ENCODE results near the gene PHKA2.
A peak's percentile ranks its signal among the peaks of the same experiment; 100 is the strongest.

PHKA2 gene

DNA sequence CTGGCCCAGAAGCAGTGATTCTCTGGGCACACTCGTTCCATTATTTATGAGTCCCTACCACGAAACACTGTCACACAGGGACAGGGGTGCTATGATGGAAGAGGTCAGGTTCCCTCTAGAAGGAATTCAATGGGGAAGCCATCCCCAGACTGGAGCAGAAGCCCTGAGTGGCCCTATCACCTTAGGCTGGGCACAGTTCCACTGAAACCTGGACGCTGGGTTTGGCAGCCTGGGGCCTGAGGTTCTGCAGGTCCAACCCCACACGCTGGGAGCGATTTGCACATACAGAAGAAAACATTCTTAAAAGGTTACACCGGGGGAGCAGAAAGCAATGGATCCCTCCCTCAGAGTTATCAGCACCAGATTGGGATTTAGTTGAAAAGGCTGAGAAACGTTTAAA, 63.3 kb downstream of the PHKA2 start:
- DNase-seq = no peak

DNA sequence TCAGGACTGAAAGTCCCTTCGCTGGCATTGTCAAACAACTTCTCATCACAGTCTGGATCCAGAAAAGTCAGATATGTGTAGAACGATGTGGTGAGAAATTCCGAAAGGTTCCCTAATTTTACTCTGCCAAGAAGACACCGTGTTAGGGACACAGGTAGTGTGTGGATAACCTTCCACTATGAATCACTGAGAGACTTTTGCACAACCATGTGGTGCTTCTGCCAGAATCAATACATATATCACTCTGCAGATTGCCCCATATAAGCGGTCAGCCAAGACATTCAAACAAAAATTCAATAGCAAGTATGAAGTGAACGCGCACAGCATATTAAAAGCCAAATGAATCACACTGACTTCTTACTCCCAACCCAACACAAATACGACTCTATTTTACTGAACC, 63.8 kb downstream of the PHKA2 start:
- no peak for DNase-seq

DNA sequence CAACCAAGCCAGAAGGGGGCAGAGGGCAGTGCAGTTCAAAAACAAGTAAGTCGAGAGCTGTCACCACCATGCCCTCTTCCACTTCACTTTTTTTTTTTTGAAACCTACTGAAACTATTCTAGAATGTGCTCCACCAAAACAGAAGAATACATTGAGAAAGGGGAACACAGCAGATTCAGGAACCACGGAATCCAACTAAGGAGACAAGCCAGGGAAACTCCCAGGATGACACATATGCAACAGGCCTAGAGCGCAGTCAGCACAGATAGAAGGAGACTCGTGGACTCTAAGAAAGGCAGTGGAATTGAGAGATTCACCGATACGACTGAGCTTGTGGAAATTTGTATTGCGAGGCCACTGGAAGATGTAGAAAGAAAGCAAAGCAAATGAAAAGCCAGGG, 66.1 kb downstream of the PHKA2 start:
- DNase-seq = no peak

DNA sequence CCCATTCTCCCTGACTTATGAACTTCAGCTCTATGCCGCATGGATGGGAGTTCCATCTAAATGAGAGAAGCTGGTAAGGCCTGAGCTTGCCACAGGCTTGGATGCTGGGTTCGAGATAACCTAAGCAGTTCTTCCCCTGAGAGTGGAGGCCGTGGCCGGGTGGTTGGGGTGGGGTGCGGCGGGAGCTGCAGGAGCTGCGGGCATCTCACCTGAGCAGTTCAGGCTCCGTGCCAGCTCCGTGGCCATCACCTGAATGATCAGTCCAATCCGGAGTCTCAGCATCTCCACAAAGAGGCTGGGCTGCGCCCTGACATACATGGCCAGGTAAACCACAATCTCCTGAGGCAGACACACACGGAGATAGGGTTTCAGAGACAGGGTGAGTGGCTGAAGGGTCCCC, 77.6 kb downstream of the PHKA2 start:
- no peak for DNase-seq

DNA sequence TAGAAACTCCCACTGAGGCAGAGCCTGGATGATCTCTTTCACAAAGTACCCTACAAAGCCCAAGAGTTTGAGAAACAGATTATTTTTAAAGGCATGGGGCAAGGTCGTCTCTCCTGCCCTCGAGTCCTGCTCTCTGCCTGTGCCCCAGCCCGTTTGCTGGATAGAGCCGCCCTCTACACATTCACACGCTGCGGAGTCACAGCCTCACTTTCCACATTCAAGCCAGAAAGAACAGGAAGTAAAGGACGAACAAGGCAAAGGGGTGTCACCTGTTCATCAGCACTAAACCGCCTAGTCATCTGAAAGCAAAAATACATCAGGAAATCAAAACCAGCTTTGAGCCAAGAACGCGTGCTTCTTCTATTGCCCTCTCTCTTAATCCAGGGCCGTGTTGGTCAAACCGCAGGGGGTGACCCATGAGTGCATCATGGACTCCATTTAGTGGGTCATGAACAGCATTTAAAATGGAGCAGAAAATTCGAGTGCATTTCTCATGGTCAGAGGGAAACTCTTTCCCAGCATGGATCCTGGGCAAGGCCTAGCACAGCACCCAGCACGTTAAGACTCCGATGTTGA, 83.4 kb downstream of the PHKA2 start:
- no peak for DNase-seq

DNA sequence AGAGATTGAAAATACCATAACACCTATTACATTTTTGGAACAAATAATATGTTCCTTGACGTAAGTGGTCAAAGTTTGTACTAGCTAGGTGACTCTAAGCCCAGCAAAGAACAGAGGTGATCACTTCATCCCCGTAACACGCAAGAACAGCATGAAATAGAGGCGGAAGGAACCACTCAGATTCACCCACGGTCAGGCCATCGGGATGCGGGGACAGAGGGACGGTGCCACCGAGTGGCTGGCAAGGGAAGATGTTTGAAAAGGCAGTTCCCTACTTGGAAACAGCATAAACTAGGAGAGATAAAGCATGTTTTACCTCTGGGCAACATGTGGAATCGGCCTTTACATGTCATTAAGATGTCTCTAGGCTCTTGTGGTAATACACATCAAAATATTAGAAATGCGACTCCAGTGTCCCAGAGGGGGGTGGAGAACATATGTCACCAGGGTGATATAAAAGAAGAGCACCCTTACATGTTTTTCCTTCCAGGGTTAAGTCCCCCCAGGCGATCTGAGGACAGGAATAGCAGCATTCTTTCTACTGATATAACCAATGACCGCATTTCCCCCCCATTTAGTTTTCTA, 84.0 kb downstream of the PHKA2 start:
- no peak for DNase-seq

DNA sequence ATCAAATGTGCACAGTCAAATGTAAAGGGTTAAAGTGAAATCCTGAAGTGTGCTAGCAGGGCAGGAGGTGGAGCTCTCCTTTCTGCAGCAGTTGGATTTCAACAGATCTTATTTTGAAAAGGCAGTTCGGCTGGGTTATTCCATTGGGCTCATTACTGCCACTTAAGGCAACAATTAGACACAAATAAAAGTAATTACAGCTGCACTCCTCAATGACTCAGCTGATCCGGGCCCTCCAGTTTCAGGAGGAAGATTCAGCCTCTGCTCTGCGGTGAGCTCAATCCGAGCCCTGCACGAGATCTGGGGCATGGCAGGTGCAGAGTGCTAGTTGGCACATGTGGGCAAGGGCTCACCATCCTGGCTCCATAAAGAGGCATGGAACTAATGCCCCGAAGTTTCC, 85.4 kb downstream of the PHKA2 start:
- peak; percentile 60 for DNase-seq

DNA sequence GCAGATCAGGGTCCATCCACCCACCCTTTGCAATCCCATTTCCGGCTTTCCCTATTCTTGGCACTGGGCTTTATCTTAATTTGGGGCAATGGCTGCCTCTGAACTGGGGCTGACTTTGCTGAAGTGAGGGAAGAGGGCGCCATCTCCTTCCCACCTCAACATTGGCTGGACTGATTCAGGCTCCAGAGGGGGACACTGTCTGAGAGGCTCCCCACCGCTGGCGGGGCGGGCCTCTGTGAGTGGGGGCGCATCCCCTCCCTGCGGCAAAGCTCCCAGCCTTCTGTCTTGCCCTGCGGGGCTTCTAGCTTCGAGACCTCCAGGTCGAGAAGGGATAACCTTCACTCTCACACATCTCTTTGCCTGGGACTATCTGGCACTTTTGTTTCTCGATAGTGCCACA, 85.8 kb downstream of the PHKA2 start:
- no peak for DNase-seq

DNA sequence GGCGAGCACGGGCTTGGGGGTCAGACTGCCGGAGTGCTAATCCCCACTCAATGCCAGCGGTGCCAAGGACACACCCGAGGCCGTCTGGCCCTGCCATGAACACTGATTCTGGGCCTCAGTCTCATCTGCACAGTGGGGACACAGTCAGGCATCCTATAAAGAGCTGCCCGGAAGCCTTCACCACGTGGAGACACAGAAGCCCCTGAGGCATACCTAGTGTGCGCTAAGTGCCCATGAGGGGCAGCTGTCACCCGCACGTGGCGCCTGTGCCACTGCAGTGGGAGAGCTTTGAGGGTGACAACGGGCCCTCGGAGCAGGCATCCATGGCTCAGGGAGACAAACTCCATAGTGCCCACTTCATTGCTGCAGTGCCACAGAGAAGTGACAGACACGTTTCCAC, 86.3 kb downstream of the PHKA2 start:
- DNase-seq = no peak

DNA sequence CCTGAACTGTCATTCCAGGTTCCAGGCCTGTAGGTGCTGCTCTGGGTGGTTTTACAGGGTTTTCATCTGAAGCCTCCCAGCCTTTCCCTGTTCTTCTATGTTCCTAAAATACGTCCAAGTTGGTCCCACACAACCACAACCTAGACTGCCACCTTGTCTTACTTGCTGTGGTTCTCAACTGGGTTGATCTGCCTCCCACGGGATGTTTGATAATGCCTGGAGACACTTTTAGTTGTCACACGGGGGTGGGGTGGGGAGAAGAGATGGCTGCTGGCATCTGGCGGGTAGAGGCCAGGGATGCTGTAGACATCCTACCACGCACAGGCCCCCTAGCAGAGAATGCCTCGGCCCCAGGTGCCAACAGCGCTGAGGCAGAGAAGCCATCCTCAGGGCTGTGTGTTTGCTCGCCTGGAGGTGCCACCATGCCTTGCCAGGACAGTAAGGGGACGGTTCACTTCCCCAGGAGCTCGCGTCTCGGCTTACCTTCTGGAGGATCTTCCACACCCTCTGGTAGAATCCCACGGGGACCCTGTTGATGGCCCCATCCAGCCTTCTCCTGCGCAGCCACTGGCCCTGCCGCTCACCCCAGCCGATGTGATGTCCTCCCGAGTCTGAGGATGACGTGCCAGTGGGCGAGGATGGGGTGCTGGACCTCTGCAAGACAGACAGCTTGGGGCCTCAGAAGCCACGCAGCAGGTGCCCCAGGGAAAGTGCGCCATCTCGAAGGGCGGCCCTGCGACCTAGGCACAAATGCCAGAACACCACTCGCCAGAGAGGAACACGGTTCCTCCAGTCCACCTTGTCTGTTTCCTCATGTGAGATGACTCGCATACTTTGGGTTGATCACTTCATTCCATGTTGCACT, 87.0 kb downstream of the PHKA2 start:
- no peak for DNase-seq

DNA sequence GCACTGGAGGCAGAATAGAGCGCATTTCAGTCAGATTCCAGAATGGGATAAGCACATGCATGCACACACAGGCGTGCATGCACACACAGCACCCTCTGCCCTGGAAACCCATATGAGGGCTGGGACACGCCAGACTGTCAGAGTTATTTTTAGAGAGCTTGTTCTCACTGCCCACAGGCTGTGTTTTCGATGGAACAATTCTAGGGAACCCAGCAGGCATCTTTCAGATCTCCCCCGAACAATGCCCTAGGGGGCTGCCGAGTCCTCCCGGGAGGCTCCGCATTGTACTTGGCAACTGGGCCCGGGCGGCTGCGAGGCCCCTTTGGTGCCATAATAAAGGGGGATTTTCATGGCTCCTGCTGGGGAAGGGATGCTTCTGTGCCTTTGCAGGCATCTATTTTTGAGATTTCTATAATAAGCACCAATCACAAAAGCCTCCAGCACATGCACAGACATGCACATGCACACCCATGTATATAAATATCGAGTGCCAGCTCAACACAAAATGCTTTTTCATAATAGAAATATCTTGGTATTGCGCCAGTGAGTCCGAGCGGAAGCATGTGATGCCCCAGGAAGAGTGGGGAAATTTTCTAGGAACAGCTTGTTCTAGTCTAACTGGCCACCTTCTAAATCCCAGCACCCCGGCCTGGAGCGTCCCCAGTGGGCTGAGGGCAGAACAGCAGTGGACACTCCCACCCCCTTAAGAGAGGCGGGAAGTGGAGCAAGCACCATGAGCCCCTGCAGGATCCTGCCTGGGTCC, 88.5 kb downstream of the PHKA2 start:
- no peak for DNase-seq

DNA sequence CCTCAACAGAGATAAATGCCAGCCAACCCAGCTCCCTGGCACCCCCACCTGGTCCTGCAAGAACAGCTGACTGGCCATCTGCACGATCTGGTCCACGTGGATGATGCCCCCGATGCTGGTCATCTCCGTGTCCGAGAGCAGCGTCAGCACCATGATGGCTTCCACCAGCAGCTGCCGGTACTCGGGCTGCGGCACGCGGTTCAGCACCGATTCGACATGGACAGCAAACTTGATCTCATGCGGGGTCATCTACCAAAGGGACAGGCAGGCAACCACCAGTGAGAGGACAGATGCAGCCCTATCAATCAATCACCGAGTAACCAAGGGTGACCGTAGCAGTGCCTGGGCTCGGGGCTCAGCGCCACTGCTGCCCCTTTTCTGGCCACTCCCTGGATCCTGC, 89.8 kb downstream of the PHKA2 start:
- DNase-seq = no peak

DNA sequence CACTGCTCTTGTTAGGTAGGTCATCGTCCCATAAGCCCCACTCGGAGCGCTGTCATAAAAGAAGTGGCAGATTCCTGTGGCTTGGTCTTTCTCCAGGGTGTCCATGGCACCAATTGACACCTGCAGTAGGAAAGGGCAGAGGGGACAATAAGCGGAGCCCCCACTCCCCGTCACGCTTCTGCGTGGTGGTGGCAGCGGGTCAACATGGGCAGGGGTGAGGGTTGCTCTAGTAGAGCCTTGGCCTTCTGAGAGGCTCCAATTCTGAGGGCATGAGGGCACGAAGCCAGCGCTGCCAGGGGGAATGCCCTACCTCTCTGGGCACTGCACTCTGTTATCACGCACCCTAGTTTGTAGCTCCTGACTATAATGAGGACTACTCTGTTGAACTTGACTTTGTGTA, 90.4 kb downstream of the PHKA2 start:
- no peak for DNase-seq

DNA sequence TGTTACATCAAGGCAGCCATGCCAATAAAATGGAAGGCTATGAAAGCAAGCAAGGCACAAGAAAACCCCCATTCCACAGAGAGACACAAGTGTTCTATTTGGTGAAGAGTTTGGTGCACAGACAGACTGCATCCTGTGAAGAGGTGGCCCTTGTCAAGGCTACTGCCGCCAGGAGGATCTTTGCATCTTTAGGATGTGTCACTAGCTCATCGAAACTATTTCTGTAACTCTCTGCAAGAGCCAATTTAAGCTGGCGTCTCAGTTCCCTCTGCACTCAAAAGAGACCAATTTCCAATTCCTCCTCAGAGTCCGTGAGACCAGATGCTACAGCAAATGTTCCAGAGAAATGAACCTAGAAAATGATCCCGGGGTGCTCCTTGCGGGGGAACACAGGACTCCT, 91.0 kb downstream of the PHKA2 start:
- DNase-seq = no peak

DNA sequence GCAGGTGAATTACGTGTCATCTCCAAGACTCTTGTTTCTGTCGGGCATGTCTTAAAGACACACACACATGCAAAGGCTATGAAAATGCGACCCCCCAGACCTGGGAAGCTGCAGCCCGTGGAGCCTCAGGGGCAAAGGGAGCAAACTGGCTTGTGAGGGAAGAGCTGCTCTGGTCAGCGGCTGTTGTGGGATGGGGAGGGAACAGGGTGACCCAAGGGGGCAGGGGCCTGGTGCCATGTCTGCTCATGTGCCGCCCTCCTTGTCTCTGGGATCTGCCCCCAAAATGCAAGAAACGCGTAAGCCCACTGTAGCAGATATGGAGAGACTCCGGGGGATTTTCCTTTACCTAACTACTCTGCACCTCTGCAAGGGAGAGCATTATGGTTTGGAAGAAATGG, 92.4 kb downstream of the PHKA2 start:
- DNase-seq = no peak

DNA sequence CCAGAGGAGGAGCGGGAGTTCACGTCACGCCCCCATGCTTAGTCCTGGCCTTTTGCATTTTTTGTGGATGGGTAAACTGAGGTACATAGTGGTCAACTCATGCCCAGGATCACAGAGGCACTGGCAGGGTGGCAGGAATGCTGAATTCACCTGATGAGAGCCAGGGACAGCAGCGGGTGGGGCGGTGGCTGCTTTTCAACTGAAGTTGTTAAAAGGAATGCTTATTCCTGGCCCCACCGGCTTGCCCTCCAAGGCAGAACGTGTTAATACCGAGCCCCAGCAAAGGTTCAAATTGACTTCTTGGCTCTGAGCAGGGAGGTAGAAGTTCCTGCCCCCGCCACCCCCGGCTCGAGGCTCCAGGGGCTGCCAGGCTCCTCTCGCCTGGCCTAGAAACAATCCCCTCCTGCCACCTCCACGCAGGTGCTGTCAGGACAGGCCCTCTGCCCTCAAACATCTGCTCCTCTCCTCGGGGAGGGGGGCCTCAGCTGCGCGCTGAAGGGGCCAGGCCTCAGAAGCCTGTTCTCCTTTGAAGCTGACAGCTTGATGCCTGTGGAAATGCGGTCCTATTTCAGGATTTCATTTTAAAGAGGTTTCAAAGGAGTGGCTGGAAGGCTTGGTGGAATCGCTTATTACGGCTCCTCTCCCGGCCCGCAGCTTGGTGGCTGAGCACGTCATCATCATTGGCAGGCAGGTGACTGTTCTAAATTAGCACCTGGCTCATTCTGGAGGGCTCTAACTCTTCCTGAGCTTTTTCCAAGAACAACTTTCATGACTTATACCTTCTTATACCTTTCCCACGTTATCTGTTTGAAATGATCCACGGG, 93.0 kb downstream of the PHKA2 start:
- no peak for DNase-seq

DNA sequence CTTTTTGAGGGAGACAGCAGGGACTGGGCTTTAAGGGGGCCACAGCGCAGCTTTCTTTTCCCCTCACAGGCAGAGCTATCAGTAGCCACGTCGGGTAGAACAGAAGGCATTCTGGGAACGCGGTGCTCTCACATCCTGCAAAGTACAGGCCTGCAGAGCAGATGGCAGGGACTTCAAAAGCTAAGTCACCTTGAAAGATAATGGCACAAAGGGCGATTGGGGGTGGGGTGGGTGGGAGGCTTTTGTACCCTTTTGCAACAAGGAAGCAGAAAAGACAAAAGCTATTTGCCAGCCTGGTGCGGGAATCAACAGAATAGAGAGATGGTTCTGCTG, 93.9 kb downstream of the PHKA2 start:
- no peak for DNase-seq

DNA sequence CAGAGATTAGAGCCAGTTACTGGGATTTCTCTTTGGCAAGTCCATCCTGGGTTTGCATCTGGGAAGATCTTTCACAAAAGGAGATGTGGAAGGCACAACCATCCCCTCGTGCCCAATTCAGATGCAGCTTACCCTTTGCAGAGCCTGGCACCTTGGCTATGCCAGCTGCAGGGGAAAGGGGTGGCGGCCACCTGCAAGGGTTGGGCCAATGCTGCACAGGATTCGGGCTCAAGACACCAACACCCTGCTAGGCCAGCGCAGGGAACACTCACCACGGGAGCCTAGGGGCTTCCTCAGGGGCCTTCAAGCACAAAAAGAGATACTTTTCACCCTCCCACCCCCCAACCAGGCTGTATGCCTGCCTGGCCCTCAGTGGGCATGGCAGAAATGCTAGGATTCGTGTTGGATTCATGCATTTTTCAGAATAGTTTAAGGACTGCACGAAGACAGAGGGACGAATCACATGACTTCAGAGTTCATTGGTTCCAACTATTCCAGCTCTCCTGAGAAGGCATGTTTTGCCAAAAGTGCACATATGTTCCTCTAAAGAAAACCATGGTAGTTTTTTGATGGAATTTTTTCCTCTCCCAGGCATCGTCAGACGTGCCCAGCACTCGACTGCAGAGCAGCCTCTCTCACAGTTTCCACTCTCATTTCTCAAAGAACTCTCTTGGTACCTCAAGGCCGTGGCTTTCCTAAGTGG, 94.4 kb downstream of the PHKA2 start:
- DNase-seq = no peak

DNA sequence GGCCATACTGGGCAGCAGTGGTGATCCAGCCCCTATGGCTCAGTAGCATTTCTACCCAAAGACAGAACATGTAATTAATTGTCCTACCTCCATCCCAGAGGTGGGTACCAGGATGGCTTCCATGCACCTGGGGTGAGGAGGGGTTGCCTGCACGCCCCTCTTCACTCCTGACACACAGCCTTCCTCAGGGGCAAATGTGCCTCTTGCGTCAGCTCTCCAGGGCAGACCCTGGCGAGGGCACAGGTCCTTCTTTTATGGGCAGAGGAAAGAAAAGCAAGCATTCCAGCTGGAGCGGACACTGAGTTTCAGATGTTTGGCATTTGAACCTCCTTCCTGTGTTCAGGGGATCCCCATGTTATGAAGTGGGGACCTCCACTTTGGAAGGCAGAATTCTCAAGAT, 95.6 kb downstream of the PHKA2 start:
- DNase-seq = no peak

DNA sequence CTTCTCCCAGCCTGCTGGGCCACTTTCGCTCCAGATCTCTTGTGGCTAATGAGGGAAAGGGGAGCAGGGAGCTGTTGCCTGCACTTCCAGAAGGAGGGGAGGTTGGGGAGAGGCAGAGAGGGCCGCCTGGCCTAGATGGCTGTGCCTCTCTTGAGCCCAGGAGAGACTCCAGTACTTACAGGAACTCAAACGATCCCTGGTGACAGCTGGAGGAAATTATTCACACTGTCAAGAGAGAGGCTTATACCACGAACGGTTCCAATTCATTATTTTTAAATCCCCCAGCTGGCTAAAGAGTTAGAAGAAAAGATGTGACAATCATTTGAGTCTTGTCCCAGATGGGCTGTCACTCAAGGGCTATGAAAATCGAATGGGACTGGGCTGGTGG, 96.1 kb downstream of the PHKA2 start:
- no peak for DNase-seq

DNA sequence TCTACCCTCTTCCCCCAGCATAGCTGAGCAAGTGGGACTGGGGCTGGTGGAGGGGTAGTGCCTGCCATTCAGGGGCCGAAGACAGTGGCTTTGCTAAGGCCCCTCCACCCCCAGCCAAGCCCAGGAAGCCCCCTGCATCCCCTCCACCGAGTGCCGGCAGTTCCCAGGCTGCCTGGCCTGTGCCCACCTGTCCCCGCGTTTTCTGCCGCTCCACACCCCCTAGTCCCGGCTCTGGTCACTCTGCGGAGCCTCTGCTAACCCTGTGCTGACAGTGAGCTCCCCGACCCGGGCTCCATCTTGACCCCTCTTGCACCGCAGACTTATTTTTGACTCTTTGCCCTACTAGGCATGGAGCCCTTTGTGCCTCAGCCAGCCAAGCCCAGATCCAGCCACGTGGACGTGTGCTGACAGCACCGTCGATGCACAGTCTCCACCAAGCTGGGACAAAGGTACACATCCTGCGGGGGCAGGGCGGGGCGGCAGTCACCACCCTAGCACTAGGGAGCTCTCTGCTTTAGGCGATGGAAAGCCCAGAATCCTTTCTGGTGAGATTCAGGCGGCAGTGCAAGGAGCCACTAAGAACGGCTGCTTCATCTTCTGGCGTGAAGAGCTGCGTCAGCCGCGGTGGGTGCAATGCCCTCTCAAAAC, 96.6 kb downstream of the PHKA2 start:
- no peak for DNase-seq

All from NCI-H1105 (cell line).